Measurements from ENCODE around the gene ADGRL3.
A peak's percentile ranks its signal among the peaks of the same experiment; 100 is the strongest.

ADGRL3 gene

DNA sequence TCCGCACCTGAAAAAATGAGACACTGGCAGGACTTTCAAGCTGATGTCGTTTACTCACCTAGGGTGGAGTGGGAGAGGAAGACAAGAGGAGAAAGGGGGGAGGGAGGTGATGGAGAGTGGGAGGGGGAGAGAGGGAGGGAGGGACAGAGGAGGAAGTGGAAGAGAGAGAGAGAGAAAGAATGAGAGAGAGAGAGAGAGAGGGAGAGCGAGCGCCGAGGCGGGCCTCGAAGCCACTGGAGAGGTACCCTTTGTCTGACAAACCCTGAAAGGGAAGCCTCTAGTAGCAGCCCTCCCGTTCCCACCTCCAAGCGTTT is 296 bp upstream of the ADGRL3 start:
- no peaks in the 10 kb centered on the region for H3K36me3 ChIP-seq (ENCODE audit: low read depth)
- DNase-seq (ENCODE audit: low spot score) (no peak), ATAC-seq (ENCODE audit: low read depth) (peak; percentile 10; the same call in 1 of the 3 replicates)
- peaks cover 9% of the 10 kb centered on the region for H3K4me1 ChIP-seq (ENCODE audit: insufficient read depth, poor library complexity, severe bottlenecking)
- peaks cover 56% of the 10 kb centered on the region for H3K27me3 ChIP-seq (ENCODE audit: insufficient read depth, poor library complexity, severe bottlenecking)
- no peaks in the 10 kb centered on the region for H3K9me3 ChIP-seq (ENCODE audit: severe bottlenecking)
- no peak overlapping the region for H3K27ac ChIP-seq (ENCODE audit: poor library complexity, severe bottlenecking)
- H3K4me3 ChIP-seq (ENCODE audit: severe bottlenecking): peak overlapping the region; percentile 43
- TF ChIP-seq, protein P1, sequence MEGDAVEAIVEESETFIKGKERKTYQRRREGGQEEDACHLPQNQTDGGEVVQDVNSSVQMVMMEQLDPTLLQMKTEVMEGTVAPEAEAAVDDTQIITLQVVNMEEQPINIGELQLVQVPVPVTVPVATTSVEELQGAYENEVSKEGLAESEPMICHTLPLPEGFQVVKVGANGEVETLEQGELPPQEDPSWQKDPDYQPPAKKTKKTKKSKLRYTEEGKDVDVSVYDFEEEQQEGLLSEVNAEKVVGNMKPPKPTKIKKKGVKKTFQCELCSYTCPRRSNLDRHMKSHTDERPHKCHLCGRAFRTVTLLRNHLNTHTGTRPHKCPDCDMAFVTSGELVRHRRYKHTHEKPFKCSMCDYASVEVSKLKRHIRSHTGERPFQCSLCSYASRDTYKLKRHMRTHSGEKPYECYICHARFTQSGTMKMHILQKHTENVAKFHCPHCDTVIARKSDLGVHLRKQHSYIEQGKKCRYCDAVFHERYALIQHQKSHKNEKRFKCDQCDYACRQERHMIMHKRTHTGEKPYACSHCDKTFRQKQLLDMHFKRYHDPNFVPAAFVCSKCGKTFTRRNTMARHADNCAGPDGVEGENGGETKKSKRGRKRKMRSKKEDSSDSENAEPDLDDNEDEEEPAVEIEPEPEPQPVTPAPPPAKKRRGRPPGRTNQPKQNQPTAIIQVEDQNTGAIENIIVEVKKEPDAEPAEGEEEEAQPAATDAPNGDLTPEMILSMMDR (IDR thresholded peaks at IDR 0.05; ENCODE audit: poor library complexity, severe bottlenecking): no peak

GRCh38 chr4:61200916-61201526 is 895 bp downstream of the ADGRL3 start:
- Histone ChIP-seq H3K36me3 (ENCODE audit: low read depth) (no peaks in the 10 kb centered on the region), H3K9me3 (ENCODE audit: severe bottlenecking) (no peaks in the 10 kb centered on the region), H3K4me1 (ENCODE audit: insufficient read depth, poor library complexity, severe bottlenecking) (peaks cover 10% of the 10 kb centered on the region), H3K4me3 (ENCODE audit: severe bottlenecking) (peak overlapping the region; percentile 43), H3K27me3 (ENCODE audit: insufficient read depth, poor library complexity, severe bottlenecking) (peaks cover 56% of the 10 kb centered on the region), H3K27ac (ENCODE audit: poor library complexity, severe bottlenecking) (no peak overlapping the region)
- DNase-seq (ENCODE audit: low spot score): no peak
- peak; percentile 33; the same call in 2 of the 3 replicates for ATAC-seq (ENCODE audit: low read depth)
- TF ChIP-seq, protein P1 (IDR thresholded peaks at IDR 0.05; ENCODE audit: poor library complexity, severe bottlenecking): no peak

DNA sequence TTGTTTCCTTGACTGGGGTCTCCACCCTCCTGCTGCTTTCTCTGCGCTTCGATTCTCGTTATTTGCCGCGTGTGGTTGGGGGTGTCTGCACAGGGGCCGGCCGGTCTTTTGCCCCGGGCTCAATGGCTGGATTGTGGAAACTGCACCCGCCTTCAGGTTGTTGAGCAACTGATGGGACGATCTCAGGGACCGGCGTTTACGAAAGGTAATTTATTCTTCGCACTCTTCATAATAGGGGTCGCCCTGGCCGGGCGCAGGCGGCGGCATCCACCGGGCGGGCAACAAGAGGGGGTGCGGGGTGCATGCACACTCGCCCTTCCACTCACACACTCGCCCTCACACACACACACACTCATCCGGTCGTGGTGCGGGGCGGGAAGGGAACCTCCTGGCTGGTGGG is 1.4 kb downstream of the ADGRL3 start:
- Histone ChIP-seq H3K27me3 (ENCODE audit: insufficient read depth, poor library complexity, severe bottlenecking) (peaks cover 56% of the 10 kb centered on the region), H3K4me1 (ENCODE audit: insufficient read depth, poor library complexity, severe bottlenecking) (peaks cover 10% of the 10 kb centered on the region), H3K36me3 (ENCODE audit: low read depth) (no peaks in the 10 kb centered on the region), H3K9me3 (ENCODE audit: severe bottlenecking) (no peaks in the 10 kb centered on the region), H3K4me3 (ENCODE audit: severe bottlenecking) (peak overlapping the region; percentile 43), H3K27ac (ENCODE audit: poor library complexity, severe bottlenecking) (no peak overlapping the region)
- DNase-seq (ENCODE audit: low spot score) (no peak), ATAC-seq (ENCODE audit: low read depth) (no peak; the same call in 2 of the 3 replicates)
- TF ChIP-seq, protein P1 (IDR thresholded peaks at IDR 0.05; ENCODE audit: poor library complexity, severe bottlenecking): no peak

DNA sequence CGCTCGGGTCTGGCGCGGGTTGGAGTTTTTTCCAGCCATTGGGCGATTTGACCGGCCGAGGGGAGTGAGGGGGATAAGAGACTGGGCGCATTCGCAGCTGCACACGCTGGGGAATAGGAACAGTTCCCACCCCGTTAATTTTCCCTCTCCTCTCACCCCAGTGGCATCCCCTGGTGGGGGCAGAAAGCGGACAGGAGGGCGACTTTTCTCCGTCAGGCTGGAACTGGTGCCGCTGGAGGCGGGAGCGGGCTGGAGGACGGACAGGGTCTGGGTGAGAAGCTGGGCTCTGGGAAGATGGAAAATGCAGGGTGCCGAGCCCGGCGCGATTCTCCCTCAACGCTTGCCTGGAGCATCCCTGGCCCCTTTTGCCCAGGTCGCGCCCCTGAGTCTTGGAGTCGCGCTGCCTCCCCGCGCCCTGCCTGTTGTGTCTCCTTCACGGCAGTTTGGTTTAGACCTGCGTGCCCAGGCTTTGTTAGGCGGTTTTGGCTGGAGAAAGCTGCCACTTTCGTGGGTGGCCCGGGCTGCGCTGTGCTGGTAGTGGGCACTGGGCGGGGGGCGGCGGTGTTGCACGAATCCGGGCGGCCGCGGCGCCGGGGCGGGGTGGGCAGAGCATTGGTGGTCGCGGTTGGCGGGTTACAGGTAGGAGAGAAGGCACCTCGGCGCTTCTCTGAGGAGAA is 2.0 kb downstream of the ADGRL3 start:
- peaks cover 10% of the 10 kb centered on the region for H3K4me1 ChIP-seq (ENCODE audit: insufficient read depth, poor library complexity, severe bottlenecking)
- peaks cover 56% of the 10 kb centered on the region for H3K27me3 ChIP-seq (ENCODE audit: insufficient read depth, poor library complexity, severe bottlenecking)
- TF ChIP-seq, protein P1 (IDR thresholded peaks at IDR 0.05; ENCODE audit: poor library complexity, severe bottlenecking): no peak
- H3K27ac ChIP-seq (ENCODE audit: poor library complexity, severe bottlenecking): no peak overlapping the region
- DNase-seq (ENCODE audit: low spot score) (peak; percentile 54), ATAC-seq (ENCODE audit: low read depth) (no peak; the same call in 2 of the 3 replicates)
- H3K36me3 ChIP-seq (ENCODE audit: low read depth): no peaks in the 10 kb centered on the region
- H3K9me3 ChIP-seq (ENCODE audit: severe bottlenecking): no peaks in the 10 kb centered on the region
- peak overlapping the region; percentile 43 for H3K4me3 ChIP-seq (ENCODE audit: severe bottlenecking)

Data from RWPE2 (cell line).